ENCODE results near the gene GSG1L.

Gene GSG1L

DNA sequence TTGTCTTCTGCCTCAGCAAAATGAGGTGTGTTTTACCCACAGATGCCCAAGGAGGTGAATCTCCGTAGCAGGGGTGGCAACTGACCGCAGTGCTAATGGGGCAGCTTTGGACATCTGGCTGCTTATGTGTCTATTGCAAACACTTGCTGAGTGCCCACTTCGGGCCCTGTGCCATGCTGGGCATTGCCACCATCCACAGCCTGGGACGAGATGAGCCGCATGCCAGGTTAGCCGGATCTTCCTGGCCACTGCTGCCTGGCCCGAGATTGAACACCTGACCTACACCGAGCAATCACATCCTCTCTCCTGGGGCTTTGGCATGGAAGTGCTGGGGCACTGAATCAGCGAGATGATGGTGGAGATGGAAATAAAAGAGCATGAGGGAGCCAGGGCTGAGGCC, 238.7 kb downstream of the GSG1L start:
- DNase-seq (ENCODE audit: low read depth): no peak
- TF ChIP-seq, protein P1, sequence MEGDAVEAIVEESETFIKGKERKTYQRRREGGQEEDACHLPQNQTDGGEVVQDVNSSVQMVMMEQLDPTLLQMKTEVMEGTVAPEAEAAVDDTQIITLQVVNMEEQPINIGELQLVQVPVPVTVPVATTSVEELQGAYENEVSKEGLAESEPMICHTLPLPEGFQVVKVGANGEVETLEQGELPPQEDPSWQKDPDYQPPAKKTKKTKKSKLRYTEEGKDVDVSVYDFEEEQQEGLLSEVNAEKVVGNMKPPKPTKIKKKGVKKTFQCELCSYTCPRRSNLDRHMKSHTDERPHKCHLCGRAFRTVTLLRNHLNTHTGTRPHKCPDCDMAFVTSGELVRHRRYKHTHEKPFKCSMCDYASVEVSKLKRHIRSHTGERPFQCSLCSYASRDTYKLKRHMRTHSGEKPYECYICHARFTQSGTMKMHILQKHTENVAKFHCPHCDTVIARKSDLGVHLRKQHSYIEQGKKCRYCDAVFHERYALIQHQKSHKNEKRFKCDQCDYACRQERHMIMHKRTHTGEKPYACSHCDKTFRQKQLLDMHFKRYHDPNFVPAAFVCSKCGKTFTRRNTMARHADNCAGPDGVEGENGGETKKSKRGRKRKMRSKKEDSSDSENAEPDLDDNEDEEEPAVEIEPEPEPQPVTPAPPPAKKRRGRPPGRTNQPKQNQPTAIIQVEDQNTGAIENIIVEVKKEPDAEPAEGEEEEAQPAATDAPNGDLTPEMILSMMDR (IDR thresholded peaks at IDR 0.05; ENCODE audit: insufficient read depth, low read depth, low read length, missing control alignments): no peak
- no peak overlapping the region for H3K4me3 ChIP-seq (ENCODE audit: low read depth, low read length)

DNA sequence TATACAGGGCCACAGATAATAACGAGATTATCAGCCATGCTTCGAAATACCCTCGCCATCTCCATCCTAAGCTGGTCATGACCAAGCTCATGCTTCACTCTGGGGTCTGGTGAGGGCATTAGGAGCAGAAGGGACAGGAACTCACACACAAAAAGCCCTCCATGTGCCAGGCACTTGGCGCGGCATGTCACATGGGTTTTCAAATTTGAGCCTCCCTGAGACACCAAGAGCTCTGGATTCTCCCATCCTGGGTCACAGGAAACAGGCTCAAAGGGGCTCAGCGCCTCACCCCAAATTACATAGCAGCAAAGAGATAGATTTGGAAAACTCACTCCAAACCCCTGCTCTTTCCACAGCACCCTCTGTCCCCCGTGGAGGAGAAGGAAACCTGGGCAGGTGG, 239.5 kb downstream of the GSG1L start:
- no peak for DNase-seq (ENCODE audit: low read depth)
- TF ChIP-seq, protein P1 (IDR thresholded peaks at IDR 0.05; ENCODE audit: insufficient read depth, low read depth, low read length, missing control alignments): no peak
- no peak overlapping the region for H3K4me3 ChIP-seq (ENCODE audit: low read depth, low read length)

DNA sequence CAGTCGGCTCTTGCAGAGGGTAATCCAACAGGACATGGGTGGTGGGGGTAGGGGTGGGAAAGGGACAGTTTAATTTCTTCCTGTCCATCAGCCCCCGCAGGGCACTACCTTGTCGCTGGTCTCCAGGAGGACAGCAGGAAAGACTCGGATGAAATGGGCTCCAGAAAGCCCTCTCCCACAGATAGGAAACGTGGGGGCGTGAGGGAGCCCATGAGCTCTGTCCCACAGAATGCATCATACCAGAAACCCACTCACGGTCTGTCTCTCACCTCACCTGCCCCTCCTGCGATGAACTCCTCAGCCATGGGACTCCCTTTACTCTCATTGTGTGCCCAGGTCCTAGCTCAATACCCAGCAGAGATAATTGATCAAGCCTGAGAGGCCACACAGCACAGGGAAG, 240.1 kb downstream of the GSG1L start:
- no peak for DNase-seq (ENCODE audit: low read depth)
- H3K4me3 ChIP-seq (ENCODE audit: low read depth, low read length): no peak overlapping the region
- TF ChIP-seq, protein P1 (IDR thresholded peaks at IDR 0.05; ENCODE audit: insufficient read depth, low read depth, low read length, missing control alignments): no peak

DNA sequence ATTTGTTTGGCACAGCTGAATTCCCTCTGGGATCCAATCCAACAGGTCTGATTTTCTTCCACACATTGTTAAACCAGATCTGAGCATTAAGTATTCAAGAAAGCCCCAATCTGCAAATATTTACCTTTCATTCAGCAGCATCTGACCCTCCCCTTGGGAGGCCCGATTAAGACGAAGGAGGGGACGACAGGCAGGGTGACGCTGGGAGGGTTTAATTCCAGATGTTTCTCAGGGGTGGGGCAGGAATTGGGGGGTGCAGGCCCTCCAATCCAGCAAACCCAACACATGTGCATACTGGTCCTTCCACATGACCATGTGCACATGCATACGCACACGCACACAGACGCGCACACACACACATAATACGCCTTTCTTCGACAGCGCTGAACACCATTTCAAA, 240.5 kb downstream of the GSG1L start:
- no peak for DNase-seq (ENCODE audit: low read depth)
- TF ChIP-seq, protein P1 (IDR thresholded peaks at IDR 0.05; ENCODE audit: insufficient read depth, low read depth, low read length, missing control alignments): no peak

DNA sequence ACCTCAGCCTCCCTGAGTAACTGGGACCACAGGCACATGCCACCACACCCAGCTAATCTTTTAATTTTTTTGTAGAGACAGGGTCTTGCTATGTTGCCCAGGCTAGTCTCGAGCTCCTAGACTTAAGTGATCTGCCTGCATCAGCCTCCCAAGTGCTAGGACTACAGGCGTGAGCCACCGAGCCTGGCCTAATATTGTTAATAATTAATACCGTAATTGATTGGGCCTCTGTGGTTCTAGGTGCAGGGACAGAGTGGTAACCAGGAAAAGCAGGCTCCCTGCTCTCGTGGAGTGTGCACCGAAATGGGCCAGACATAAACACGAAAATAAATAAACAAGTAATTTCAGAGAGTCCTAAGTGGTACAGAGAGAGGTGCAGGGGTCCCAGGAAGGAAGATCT, 241.0 kb downstream of the GSG1L start:
- TF ChIP-seq, protein P1 (IDR thresholded peaks at IDR 0.05; ENCODE audit: insufficient read depth, low read depth, low read length, missing control alignments): no peak
- no peak for DNase-seq (ENCODE audit: low read depth)
- H3K4me3 ChIP-seq (ENCODE audit: low read depth, low read length): no peak overlapping the region

More for the DNA sequence above, 240.5 kb downstream of the GSG1L start:
- H3K4me3 ChIP-seq (ENCODE audit: low read depth, low read length): no peak overlapping the region

DNA sequence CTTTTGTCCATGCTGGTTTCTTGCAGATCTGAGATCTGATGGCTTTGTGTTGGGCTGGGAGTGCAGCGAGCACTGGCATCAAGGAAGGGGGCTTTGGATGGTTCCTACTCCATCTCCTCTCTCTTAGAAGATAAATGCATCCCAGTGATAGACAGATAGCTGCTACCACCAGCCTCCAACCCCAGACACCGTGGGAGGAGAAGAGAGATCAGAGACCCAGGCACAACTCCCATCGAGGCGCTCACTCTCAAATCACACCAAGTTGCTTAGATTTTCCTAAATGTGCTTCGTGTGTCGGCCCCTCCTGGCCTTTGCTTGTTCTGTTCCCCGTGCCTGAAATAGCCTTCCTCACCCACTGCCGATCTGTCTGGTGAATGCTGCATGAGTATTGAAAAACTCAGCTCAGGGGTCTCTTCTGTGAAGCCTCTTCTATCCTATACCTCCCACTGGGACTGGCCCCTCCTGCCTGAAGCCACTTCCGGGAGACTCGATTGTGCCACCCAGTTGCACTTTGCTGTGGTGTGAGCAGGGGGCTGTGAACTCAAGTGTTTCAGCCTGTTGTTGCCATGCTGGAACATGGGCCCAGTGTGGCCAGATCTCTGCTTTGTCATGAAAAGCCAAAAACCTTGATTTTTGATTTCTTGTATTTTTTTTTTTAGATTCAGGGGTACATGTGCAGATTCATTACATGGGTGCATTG, 242.7 kb downstream of the GSG1L start:
- TF ChIP-seq, protein P1 (IDR thresholded peaks at IDR 0.05; ENCODE audit: insufficient read depth, low read depth, low read length, missing control alignments): no peak
- DNase-seq (ENCODE audit: low read depth): no peak
- no peak overlapping the region for H3K4me3 ChIP-seq (ENCODE audit: low read depth, low read length)

All from GM12865 (cell line).